CD4-positive, CD25-positive, alpha-beta regulatory T cell (primary cell): Measurements from ENCODE around the gene ADGRG7. TPM values are rescaled to one million over a fixed set of nuclear protein-coding genes. Genes with fewer than 3 reads are reported as not detected.
"Not testable (repeated sequence)": the region's sequence is repeated elsewhere in the genome, so short reads cannot be mapped to it uniquely, and the experiment has no call there.

ENCODE experiments used
- ATAC-seq, 2 donors: fragments of 150-1000 bp; cut with Tn5 transposase; one replicate each; pipeline ENCODE4 v1.10.0; 2021; ENCODE audit warnings: low read depth in 2 of 2, moderate number of reproducible peaks in 2 of 2, moderate library complexity in 1 of 2
- DNase-seq, 3 donors: peaks; one replicate each; pipeline versions ENCODE4 v3.0.0 to v3.0.0-alpha.2; 2012 to 2022; ENCODE audit warnings: mixed read lengths in 1 of 3
- H3K27ac ChIP-seq: one replicate; pipeline ENCODE4 v1.7.0; 2013; ENCODE audit warnings: mild to moderate bottlenecking, low read length; ENCODE audit not compliant: insufficient read depth, poor library complexity, severe bottlenecking
- H3K27me3 ChIP-seq: one replicate; pipeline ENCODE4 v1.7.0; 2013; ENCODE audit warnings: low read length; ENCODE audit not compliant: control insufficient read depth, insufficient read depth
- H3K36me3 ChIP-seq: one replicate; pipeline ENCODE4 v1.7.0; 2013; ENCODE audit warnings: mild to moderate bottlenecking, low read length, moderate library complexity; ENCODE audit not compliant: control insufficient read depth, insufficient read depth
- H3K4me1 ChIP-seq: 2 replicates; pipeline ENCODE4 v1.7.0; 2013; ENCODE audit warnings: mild to moderate bottlenecking, low read length; ENCODE audit not compliant: insufficient read depth, control insufficient read depth, poor library complexity, severe bottlenecking
- H3K4me3 ChIP-seq: one replicate; pipeline ENCODE4 v1.7.0; 2013; ENCODE audit warnings: low read depth, mild to moderate bottlenecking, low read length, moderate library complexity
- H3K9me3 ChIP-seq, 2 experiments: 1 replicate in 1 of 2; 2 replicates in 1 of 2; pipeline ENCODE4 v1.7.0; 2013; ENCODE audit warnings: low read length in 2 of 2, mild to moderate bottlenecking in 1 of 2, moderate library complexity in 1 of 2; ENCODE audit not compliant: control insufficient read depth in 2 of 2
- H3K27ac Mint-ChIP-seq, 3 donors: one replicate each; pipeline ENCODE4 v1.8.0; 2020 to 2022; ENCODE audit warnings: mild to moderate bottlenecking in 3 of 3, mixed read lengths in 3 of 3, moderate library complexity in 2 of 3
- H3K27me3 Mint-ChIP-seq: one replicate; pipeline ENCODE4 v1.8.0; 2022; ENCODE audit warnings: mild to moderate bottlenecking, mixed read lengths
- H3K36me3 Mint-ChIP-seq: one replicate; pipeline ENCODE4 v1.8.0; 2020; ENCODE audit warnings: mixed read lengths
- H3K4me1 Mint-ChIP-seq, 4 donors: one replicate each; pipeline ENCODE4 v1.8.0; 2020 to 2022; ENCODE audit warnings: mixed read lengths in 4 of 4, mild to moderate bottlenecking in 1 of 4
- H3K4me3 Mint-ChIP-seq, 4 donors: one replicate each; pipeline ENCODE4 v1.8.0; 2020 to 2022; ENCODE audit warnings: mild to moderate bottlenecking in 4 of 4, mixed read lengths in 4 of 4, moderate library complexity in 3 of 4
- H3K9me3 Mint-ChIP-seq, 7 donors: one replicate each; pipeline ENCODE4 v1.8.0; 2020 to 2022; ENCODE audit warnings: mixed read lengths in 7 of 7, mild to moderate bottlenecking in 3 of 7, moderate library complexity in 2 of 7
- polyA plus RNA-seq, 4 donors: library from polyadenylated mRNA; unstranded; fragments of 300-500 nt; fragmentation: Illumina TruSeq; gene quantifications; one replicate each; pipeline ENCODE4 v1.2.3, GENCODE V29; 2021
- total RNA-seq: library from RNA; stranded (reverse); gene quantifications from one replicate; pipeline ENCODE4 v1.2.3, GENCODE V29; 2022

The ADGRG7 gene
- total and polyA plus RNA-seq, 5 donors from 2014 or later = not detected

GRCh38 chr3:100670995-100671394 is 61.6 kb downstream of the ADGRG7 start:
- H3K9me3 Mint-ChIP-seq = peaks cover 2 to 18% (median 10%) of the 10 kb centered on the region in 7 donors
- not testable (repeated sequence) for H3K4me1 Mint-ChIP-seq, ATAC-seq, DNase-seq, H3K4me3 ChIP-seq, H3K27me3 ChIP-seq, H3K27ac Mint-ChIP-seq, H3K36me3 ChIP-seq, H3K27me3 Mint-ChIP-seq, H3K36me3 Mint-ChIP-seq, H3K27ac ChIP-seq, H3K9me3 ChIP-seq, H3K4me3 Mint-ChIP-seq, H3K4me1 ChIP-seq

GRCh38 chr3:100681496-100681895 is 72.1 kb downstream of the ADGRG7 start:
- no peak overlapping the region for H3K27ac Mint-ChIP-seq

DNA sequence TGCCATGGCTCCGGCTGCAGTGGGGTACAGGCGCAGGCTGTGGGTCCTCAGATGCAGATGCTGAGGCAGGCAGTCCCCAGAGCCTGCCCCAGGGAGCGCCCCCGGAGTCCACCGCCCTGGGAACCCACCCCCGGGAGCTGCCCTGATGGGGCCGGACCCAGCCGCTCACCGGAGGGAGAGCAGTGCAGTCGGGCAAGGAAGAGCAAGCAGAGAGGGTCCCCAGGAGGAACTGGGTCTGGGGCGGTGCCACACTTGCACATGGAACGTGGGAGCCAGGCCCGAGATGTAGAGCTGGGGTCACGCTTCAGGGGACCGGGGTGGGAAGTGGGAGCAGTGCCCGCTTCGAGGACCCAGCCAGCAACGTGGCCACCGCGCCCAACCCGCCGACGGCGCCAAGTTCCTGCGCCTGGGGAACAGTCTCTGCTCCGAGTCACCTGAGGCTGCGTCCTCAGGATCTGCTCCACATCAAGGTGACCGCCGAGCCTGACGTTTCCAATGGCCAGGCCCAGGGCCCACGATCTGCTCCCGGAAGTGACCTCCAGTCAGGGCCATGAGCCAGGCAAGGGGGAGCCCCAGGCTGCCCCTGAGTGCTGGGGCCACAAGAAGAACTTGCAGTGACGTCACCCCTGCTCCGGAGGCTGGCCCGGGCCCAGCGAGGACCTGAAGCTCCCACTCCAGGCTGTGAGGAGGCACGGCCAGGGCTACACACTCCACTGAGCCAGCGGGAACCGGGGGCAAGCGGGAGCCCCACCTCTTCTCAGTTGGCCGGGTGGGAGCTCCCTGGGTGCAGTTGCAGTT is 72.9 kb downstream of the ADGRG7 start:
- H3K9me3 ChIP-seq = no peaks in the 10 kb centered on the region
- Mint-ChIP-seq H3K27ac (no peak overlapping the region), H3K4me1 (no peaks in the 10 kb centered on the region), H3K9me3 (peaks cover 0 to 8% (median 0%) of the 10 kb centered on the region in 7 donors), H3K4me3 (no peak overlapping the region), H3K36me3 (no peaks in the 10 kb centered on the region), H3K27me3 (peaks cover 27% of the 10 kb centered on the region)
- H3K27ac ChIP-seq = no peak overlapping the region
- ATAC-seq (no peak), DNase-seq (no peak)
- no peaks in the 10 kb centered on the region for H3K36me3 ChIP-seq
- H3K27me3 ChIP-seq = no peaks in the 10 kb centered on the region
- H3K4me3 ChIP-seq = no peak overlapping the region
- no peaks in the 10 kb centered on the region for H3K4me1 ChIP-seq

More at GRCh38 chr3:100681496-100681895, 72.1 kb downstream of the ADGRG7 start:
- no peaks in the 10 kb centered on the region for H3K36me3 Mint-ChIP-seq
- peaks cover 34% of the 10 kb centered on the region for H3K27me3 Mint-ChIP-seq
- no peaks in the 10 kb centered on the region for H3K9me3 ChIP-seq
- ATAC-seq (no peak), DNase-seq (no peak)
- H3K4me1 Mint-ChIP-seq = no peaks in the 10 kb centered on the region
- H3K4me3 Mint-ChIP-seq = no peak overlapping the region
- H3K27ac ChIP-seq = no peak overlapping the region
- H3K4me1 ChIP-seq = no peaks in the 10 kb centered on the region
- no peaks in the 10 kb centered on the region for H3K27me3 ChIP-seq
- H3K4me3 ChIP-seq = no peak overlapping the region
- peaks cover 0 to 8% (median 0%) of the 10 kb centered on the region in 7 donors for H3K9me3 Mint-ChIP-seq
- no peaks in the 10 kb centered on the region for H3K36me3 ChIP-seq

GRCh38 chr3:100682854-100683760 is 73.7 kb downstream of the ADGRG7 start:
- no peak overlapping the region for H3K27ac ChIP-seq
- no peaks in the 10 kb centered on the region for H3K36me3 ChIP-seq
- Mint-ChIP-seq H3K9me3 (peaks cover 0 to 8% (median 0%) of the 10 kb centered on the region in 7 donors), H3K4me1 (no peaks in the 10 kb centered on the region), H3K36me3 (no peaks in the 10 kb centered on the region), H3K27me3 (peaks cover 20% of the 10 kb centered on the region), H3K4me3 (no peak overlapping the region), H3K27ac (no peak overlapping the region)
- no peaks in the 10 kb centered on the region for H3K4me1 ChIP-seq
- no peak for DNase-seq
- no peak for ATAC-seq
- no peak overlapping the region for H3K4me3 ChIP-seq
- H3K27me3 ChIP-seq = no peaks in the 10 kb centered on the region
- H3K9me3 ChIP-seq = no peaks in the 10 kb centered on the region

DNA sequence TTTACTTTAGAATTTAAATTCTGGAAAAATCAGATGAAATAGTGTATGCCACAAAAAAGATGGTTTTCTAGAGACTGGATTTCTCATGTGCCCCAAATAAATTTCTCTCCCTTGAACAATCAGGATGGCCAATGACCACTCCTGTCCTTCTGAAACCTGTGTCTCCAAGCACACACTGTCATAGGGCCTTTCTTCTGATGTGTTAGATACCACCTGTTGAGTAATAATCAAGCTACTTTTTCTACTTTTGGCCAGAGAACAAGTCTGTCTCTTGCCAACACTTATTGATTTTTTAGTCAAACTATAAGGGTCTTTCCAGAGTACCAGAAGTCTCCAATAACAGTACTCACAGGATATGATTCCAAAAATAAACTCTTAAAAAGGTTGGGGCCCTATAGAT is 83.8 kb downstream of the ADGRG7 start:
- DNase-seq = no peak
- Mint-ChIP-seq H3K27ac (no peak overlapping the region), H3K4me1 (no peaks in the 10 kb centered on the region), H3K36me3 (no peaks in the 10 kb centered on the region), H3K27me3 (peaks cover 25% of the 10 kb centered on the region), H3K4me3 (no peak overlapping the region), H3K9me3 (peaks cover 0 to 3% (median 0%) of the 10 kb centered on the region in 7 donors)
- Histone ChIP-seq H3K4me3 (no peak overlapping the region), H3K4me1 (no peaks in the 10 kb centered on the region), H3K27ac (no peak overlapping the region), H3K36me3 (no peaks in the 10 kb centered on the region), H3K9me3 (no peaks in the 10 kb centered on the region), H3K27me3 (peaks cover 14% of the 10 kb centered on the region)
- no peak for ATAC-seq

DNA sequence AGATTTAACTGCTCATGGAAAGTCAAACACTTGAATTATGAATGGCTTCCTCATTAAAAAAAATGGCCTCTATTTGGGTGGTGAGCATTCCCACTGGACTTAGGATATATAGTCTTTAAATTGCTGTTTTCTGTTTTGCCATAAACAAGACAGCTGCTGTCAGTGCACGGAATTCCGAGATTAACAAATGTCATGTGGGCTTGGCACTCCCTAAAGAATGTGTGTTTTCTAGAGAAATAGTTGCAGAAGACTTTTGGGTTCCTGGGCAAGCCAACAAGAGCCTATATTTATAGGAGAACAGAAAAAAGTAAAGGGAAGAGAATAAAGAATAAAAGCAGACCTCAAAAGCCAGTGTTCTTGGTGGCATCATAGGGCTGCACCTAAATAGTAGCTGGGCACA is 86.3 kb downstream of the ADGRG7 start:
- H3K4me1 Mint-ChIP-seq = no peaks in the 10 kb centered on the region
- Histone ChIP-seq H3K9me3 (no peaks in the 10 kb centered on the region), H3K27ac (no peak overlapping the region), H3K27me3 (peaks cover 14% of the 10 kb centered on the region), H3K4me1 (no peaks in the 10 kb centered on the region), H3K36me3 (no peaks in the 10 kb centered on the region), H3K4me3 (no peak overlapping the region)
- no peaks in the 10 kb centered on the region for H3K36me3 Mint-ChIP-seq
- H3K27ac Mint-ChIP-seq = no peak overlapping the region
- no peak for ATAC-seq
- H3K9me3 Mint-ChIP-seq = peaks cover 0 to 1% (median 0%) of the 10 kb centered on the region in 7 donors
- no peak for DNase-seq
- H3K4me3 Mint-ChIP-seq = no peak overlapping the region
- H3K27me3 Mint-ChIP-seq = peaks cover 43% of the 10 kb centered on the region

GRCh38 chr3:100696161-100696560 is 86.8 kb downstream of the ADGRG7 start:
- Histone ChIP-seq H3K4me1 (no peaks in the 10 kb centered on the region), H3K4me3 (no peak overlapping the region), H3K36me3 (no peaks in the 10 kb centered on the region), H3K9me3 (no peaks in the 10 kb centered on the region), H3K27me3 (peaks cover 14% of the 10 kb centered on the region), H3K27ac (no peak overlapping the region)
- Mint-ChIP-seq H3K4me3 (no peak overlapping the region), H3K27me3 (peaks cover 47% of the 10 kb centered on the region), H3K27ac (no peak overlapping the region), H3K36me3 (no peaks in the 10 kb centered on the region), H3K9me3 (peaks cover 0 to 1% (median 0%) of the 10 kb centered on the region in 7 donors), H3K4me1 (no peaks in the 10 kb centered on the region)
- ATAC-seq (no peak), DNase-seq (no peak)
